ENCODE data around the gene NPTXR. TPM values are rescaled to one million over a fixed set of nuclear protein-coding genes. Genes with fewer than 3 reads are reported as not detected.

Gene NPTXR
- total RNA-seq, 1 experiment from 2014 or later, result 10.4 TPM

- TF ChIP-seq ATF6 (CRISPR knock-in tag; IDR thresholded peaks at IDR 0.05) (no peak), JUN (CRISPR knock-in tag; IDR thresholded peaks at IDR 0.05) (no peak), TEAD1 (CRISPR knock-in tag; IDR thresholded peaks at IDR 0.05) (no peak), ETV6 (CRISPR knock-in tag; IDR thresholded peaks at IDR 0.05) (peak; percentile 56; the same call in 1 of the 2 replicates), NFATC4 (CRISPR knock-in tag; IDR thresholded peaks at IDR 0.05) (no peak), ZBTB21 (CRISPR knock-in tag; IDR thresholded peaks at IDR 0.05; ENCODE audit: borderline replicate concordance) (no peak), ZNF671 (CRISPR knock-in tag; IDR thresholded peaks at IDR 0.05) (no peak), ZNF263 (CRISPR knock-in tag; IDR thresholded peaks at IDR 0.05; ENCODE audit: low read depth) (peak; percentile 38; the same call in 1 of the 2 replicates), AR (CRISPR knock-in tag; IDR thresholded peaks at IDR 0.05) (no peak), EMX1 (CRISPR knock-in tag; IDR thresholded peaks at IDR 0.05) (no peak), ARID4B (CRISPR knock-in tag; IDR thresholded peaks at IDR 0.05; ENCODE audit: borderline replicate concordance) (no peak), TCF7 (CRISPR knock-in tag; IDR thresholded peaks at IDR 0.05; ENCODE audit: low read depth) (0 out of 2 replicates have a peak, but pooled peaks have one; percentile 39), RORB (CRISPR knock-in tag; IDR thresholded peaks at IDR 0.05) (no peak), FOXK1 (CRISPR knock-in tag; IDR thresholded peaks at IDR 0.05) (0 out of 2 replicates have a peak, but pooled peaks have one; percentile 23), ELF4 (CRISPR knock-in tag; IDR thresholded peaks at IDR 0.05; ENCODE audit: low read depth) (no peak), ATF3 (CRISPR knock-in tag; conservative IDR thresholded peaks at IDR 0.05) (no peak), ZNF232 (CRISPR knock-in tag; IDR thresholded peaks at IDR 0.05) (no peak), ZNF416 (CRISPR knock-in tag; IDR thresholded peaks at IDR 0.05) (no peak), CREB1 (CRISPR knock-in tag; IDR thresholded peaks at IDR 0.05) (no peak), ZNF317 (CRISPR knock-in tag; IDR thresholded peaks at IDR 0.05; ENCODE audit: borderline replicate concordance, low read depth) (peak; percentile 21; the same call in 1 of the 2 replicates)
- TF ChIP-seq, protein P1, sequence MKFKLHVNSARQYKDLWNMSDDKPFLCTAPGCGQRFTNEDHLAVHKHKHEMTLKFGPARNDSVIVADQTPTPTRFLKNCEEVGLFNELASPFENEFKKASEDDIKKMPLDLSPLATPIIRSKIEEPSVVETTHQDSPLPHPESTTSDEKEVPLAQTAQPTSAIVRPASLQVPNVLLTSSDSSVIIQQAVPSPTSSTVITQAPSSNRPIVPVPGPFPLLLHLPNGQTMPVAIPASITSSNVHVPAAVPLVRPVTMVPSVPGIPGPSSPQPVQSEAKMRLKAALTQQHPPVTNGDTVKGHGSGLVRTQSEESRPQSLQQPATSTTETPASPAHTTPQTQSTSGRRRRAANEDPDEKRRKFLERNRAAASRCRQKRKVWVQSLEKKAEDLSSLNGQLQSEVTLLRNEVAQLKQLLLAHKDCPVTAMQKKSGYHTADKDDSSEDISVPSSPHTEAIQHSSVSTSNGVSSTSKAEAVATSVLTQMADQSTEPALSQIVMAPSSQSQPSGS (CRISPR knock-in tag; IDR thresholded peaks at IDR 0.05; ENCODE audit: borderline replicate concordance, low read depth), result no peak
- TF ChIP-seq, protein P2, sequence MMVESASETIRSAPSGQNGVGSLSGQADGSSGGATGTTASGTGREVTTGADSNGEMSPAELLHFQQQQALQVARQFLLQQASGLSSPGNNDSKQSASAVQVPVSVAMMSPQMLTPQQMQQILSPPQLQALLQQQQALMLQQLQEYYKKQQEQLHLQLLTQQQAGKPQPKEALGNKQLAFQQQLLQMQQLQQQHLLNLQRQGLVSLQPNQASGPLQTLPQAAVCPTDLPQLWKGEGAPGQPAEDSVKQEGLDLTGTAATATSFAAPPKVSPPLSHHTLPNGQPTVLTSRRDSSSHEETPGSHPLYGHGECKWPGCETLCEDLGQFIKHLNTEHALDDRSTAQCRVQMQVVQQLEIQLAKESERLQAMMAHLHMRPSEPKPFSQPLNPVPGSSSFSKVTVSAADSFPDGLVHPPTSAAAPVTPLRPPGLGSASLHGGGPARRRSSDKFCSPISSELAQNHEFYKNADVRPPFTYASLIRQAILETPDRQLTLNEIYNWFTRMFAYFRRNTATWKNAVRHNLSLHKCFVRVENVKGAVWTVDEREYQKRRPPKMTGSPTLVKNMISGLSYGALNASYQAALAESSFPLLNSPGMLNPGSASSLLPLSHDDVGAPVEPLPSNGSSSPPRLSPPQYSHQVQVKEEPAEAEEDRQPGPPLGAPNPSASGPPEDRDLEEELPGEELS (CRISPR knock-in tag; IDR thresholded peaks at IDR 0.05), result no peak
- TF ChIP-seq, protein P3, sequence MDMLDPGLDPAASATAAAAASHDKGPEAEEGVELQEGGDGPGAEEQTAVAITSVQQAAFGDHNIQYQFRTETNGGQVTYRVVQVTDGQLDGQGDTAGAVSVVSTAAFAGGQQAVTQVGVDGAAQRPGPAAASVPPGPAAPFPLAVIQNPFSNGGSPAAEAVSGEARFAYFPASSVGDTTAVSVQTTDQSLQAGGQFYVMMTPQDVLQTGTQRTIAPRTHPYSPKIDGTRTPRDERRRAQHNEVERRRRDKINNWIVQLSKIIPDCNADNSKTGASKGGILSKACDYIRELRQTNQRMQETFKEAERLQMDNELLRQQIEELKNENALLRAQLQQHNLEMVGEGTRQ (CRISPR knock-in tag; IDR thresholded peaks at IDR 0.05), result peak; percentile 31; the same call in 1 of the 2 replicates
- TF ChIP-seq, protein P4, sequence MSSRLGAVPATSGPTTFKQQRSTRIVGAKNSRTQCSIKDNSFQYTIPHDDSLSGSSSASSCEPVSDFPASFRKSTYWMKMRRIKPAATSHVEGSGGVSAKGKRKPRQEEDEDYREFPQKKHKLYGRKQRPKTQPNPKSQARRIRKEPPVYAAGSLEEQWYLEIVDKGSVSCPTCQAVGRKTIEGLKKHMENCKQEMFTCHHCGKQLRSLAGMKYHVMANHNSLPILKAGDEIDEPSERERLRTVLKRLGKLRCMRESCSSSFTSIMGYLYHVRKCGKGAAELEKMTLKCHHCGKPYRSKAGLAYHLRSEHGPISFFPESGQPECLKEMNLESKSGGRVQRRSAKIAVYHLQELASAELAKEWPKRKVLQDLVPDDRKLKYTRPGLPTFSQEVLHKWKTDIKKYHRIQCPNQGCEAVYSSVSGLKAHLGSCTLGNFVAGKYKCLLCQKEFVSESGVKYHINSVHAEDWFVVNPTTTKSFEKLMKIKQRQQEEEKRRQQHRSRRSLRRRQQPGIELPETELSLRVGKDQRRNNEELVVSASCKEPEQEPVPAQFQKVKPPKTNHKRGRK (CRISPR knock-in tag; IDR thresholded peaks at IDR 0.05; ENCODE audit: borderline replicate concordance), result no peak
Observed at GRCh38 chr22:38843201-38843656, 599 bp downstream of the NPTXR start (continued).

Data from WTC11 (cell line).